Measurements from ENCODE around the gene MED22. TPM values are rescaled to one million over a fixed set of nuclear protein-coding genes. Genes with fewer than 3 reads are reported as not detected.

Gene MED22
- total RNA-seq, 5 donors from 2014 or later (not counting 1 experiment from before 2014, with no cell fraction given), result 25.9 to 44.8 (median 40.7) TPM

DNA sequence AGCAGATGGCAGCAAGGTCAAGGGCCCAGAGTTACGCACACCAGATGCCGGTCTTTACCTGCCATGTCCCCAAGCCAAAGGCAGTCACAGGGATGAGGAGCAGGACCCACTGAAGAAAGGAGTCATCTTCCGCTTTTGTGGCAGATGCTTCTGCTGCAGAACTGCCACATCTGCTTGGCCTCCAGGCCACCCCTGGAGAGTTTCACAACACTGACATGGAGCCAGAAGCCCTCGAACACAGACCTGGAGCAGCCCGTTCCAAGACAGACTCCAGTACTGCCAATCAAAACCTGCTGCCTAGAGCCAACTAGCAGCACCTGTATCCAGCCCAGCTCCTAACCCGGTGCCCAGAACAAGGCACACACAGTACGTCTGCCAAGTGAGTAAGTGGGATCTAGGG lies 6.8 kb upstream of the MED22 start:
- Mint-ChIP-seq H3K9me3 (no peaks in the 10 kb centered on the region), H3K4me1 (peaks cover 25 to 51% (median 50%) of the 10 kb centered on the region in 3 donors), H3K27ac (no peak overlapping the region), H3K27me3 (no peaks in the 10 kb centered on the region), H3K4me3 (peak overlapping the region; percentile 82 to 87 (median 84)), H3K36me3 (peaks cover 26% of the 10 kb centered on the region)
- H3K9me3 ChIP-seq, result no peaks in the 10 kb centered on the region
- no peak overlapping the region for H3K27ac ChIP-seq (ENCODE audit: low read length)
- peaks cover 9 to 49% of the 10 kb centered on the region in 2 experiments for H3K4me1 ChIP-seq (ENCODE audit: control insufficient read depth in 1 of 2, extremely low read depth in 1 of 2, insufficient read depth in 2 of 2, low read length in 2 of 2)
- no peak overlapping the region for H3K4me3 ChIP-seq (ENCODE audit: control insufficient read depth in 1 of 2, extremely low read depth in 1 of 2, low read length in 1 of 2)
- peaks cover 18 to 65% of the 10 kb centered on the region in 2 donors for H3K36me3 ChIP-seq (ENCODE audit: control insufficient read depth in 2 of 2, extremely low read depth in 1 of 2, insufficient read depth in 1 of 2, low read length in 1 of 2)
- no peaks in the 10 kb centered on the region for H3K27me3 ChIP-seq (replicated peaks in 1 of 2; ENCODE audit: control insufficient read depth in 2 of 2, extremely low read depth in 1 of 2, insufficient read depth in 2 of 2, low read length in 1 of 2)
- 90% methylated on average over 6 of the region's 7 CpGs for WGBS (ENCODE audit: insufficient coverage)
- DNase-seq (no peak), ATAC-seq (replicated peaks in 1 of 4) (no peak)
- ChIA-PET POLR2A (interaction anchor here in 1 of 2 donors (1.4 kb wide), 1 partner anchor 9 kb away, joined by 3 read pairs; no protein-coding TSS in a partner anchor), CTCF (no interaction called here)

DNA sequence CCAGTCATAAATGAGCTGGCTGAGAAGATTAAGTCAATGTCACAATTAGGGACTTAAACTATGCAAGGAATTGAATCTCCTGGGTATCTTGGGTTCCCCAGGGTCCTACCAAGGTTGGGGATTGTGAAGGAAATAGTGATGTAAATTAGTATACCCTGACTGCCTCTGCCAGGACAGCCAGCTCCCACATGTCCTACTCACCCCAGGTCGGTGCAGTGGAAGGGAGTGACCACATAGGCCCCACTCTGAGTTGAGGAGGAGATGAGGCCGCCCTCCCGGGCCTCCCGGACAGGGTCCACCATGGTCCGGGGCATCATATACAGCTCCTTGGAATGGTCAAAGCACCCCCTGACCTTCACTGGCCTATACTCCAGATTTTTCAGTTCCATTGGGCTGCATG lies 5.6 kb upstream of the MED22 start:
- no peaks in the 10 kb centered on the region for H3K9me3 ChIP-seq
- Mint-ChIP-seq H3K36me3 (peaks cover 37% of the 10 kb centered on the region), H3K4me3 (peak overlapping the region in 1 of 3 donors; percentile 33), H3K4me1 (peaks cover 31 to 56% (median 54%) of the 10 kb centered on the region in 3 donors), H3K27me3 (no peaks in the 10 kb centered on the region), H3K27ac (no peak overlapping the region), H3K9me3 (no peaks in the 10 kb centered on the region)
- H3K36me3 ChIP-seq (ENCODE audit: control insufficient read depth in 2 of 2, extremely low read depth in 1 of 2, insufficient read depth in 1 of 2, low read length in 1 of 2), result peaks cover 14 to 65% of the 10 kb centered on the region in 2 donors
- 100% methylated on average over 1 of the region's 5 CpGs for WGBS (ENCODE audit: insufficient coverage)
- DNase-seq, result no peak
- ATAC-seq (replicated peaks in 1 of 4), result no peak
- H3K27ac ChIP-seq (ENCODE audit: low read length), result no peak overlapping the region
- CTCF ChIA-PET, result no interaction called here
- H3K4me3 ChIP-seq (ENCODE audit: control insufficient read depth in 1 of 2, extremely low read depth in 1 of 2, low read length in 1 of 2), result no peak overlapping the region
- POLR2A ChIA-PET, result interaction anchor here in 1 of 2 donors (0.7 kb wide), 1 partner anchor 106 kb away, joined by 7 read pairs; no protein-coding TSS in a partner anchor
- no peaks in the 10 kb centered on the region for H3K27me3 ChIP-seq (replicated peaks in 1 of 2; ENCODE audit: control insufficient read depth in 2 of 2, extremely low read depth in 1 of 2, insufficient read depth in 2 of 2, low read length in 1 of 2)
- peaks cover 18 to 49% of the 10 kb centered on the region in 2 experiments for H3K4me1 ChIP-seq (ENCODE audit: control insufficient read depth in 1 of 2, extremely low read depth in 1 of 2, insufficient read depth in 2 of 2, low read length in 2 of 2)

DNA sequence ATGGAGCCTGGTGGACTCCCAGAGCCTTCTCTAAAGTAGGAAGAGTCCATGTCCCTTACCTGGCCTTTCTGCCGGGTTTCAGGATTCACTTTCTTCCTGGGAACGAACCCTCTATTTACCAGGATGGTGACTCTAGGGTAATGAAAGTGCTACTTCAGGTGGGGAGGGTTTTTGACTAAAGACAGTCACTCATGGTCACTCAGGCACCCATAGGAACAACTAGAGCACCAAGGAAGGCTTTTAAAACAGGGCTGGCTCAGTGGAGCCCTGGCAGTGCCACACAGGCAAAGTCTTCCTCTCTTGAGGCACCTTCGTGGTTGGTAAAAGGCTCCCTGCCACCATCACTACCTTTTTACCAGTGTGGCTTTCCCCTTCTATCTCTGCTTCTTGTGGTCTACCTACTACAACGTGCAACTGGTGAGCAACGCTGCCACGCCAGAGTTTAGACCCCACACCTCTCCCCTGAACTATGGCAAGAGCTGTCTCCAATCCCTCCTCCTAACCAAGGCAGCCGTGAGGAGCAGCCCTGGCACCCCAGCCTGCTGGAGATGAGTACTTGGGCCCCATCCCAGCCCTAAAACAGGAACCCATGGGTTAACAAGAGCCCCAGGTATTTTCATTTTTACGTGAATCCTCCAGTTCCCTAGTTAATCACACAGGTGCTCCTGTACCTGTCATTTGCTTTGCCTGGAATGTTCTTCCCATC lies 4.9 kb upstream of the MED22 start:
- POLR2A ChIA-PET, result interaction anchor here in 1 of 2 donors (0.7 kb wide), 1 partner anchor 106 kb away, joined by 7 read pairs; no protein-coding TSS in a partner anchor
- peaks cover 31 to 54% (median 53%) of the 10 kb centered on the region in 3 donors for H3K4me1 Mint-ChIP-seq
- peaks cover 14 to 59% of the 10 kb centered on the region in 2 donors for H3K36me3 ChIP-seq (ENCODE audit: control insufficient read depth in 2 of 2, extremely low read depth in 1 of 2, insufficient read depth in 1 of 2, low read length in 1 of 2)

GRCh38 chr9:133351908-133352634 lies 4.1 kb upstream of the MED22 start:
- peaks cover 39% of the 10 kb centered on the region for H3K36me3 Mint-ChIP-seq
- peaks cover 32 to 49% (median 48%) of the 10 kb centered on the region in 3 donors for H3K4me1 Mint-ChIP-seq
- ChIA-PET CTCF (interaction anchor here in 1 of 2 donors (0.8 to 2.8 kb wide), 2 partner anchors 18 to 22 kb away, joined by 4 to 11 read pairs; no protein-coding TSS in a partner anchor), POLR2A (interaction anchor here in 1 of 2 donors (0.7 kb wide), 1 partner anchor 17 kb away, joined by 4 read pairs; no protein-coding TSS in a partner anchor)
- peaks cover 0 to 3% of the 10 kb centered on the region in 2 experiments for H3K27me3 ChIP-seq (replicated peaks in 1 of 2; ENCODE audit: control insufficient read depth in 2 of 2, extremely low read depth in 1 of 2, insufficient read depth in 2 of 2, low read length in 1 of 2)
- peak in 1 of 35 experiments; percentile 41 for DNase-seq
- H3K4me3 Mint-ChIP-seq, result no peak overlapping the region
- H3K9me3 Mint-ChIP-seq, result no peaks in the 10 kb centered on the region
- H3K27ac ChIP-seq (ENCODE audit: low read length), result no peak overlapping the region
- no peak overlapping the region for H3K4me3 ChIP-seq (ENCODE audit: control insufficient read depth in 1 of 2, extremely low read depth in 1 of 2, low read length in 1 of 2)
- H3K4me1 ChIP-seq (ENCODE audit: control insufficient read depth in 1 of 2, extremely low read depth in 1 of 2, insufficient read depth in 2 of 2, low read length in 2 of 2), result peaks cover 14 to 40% of the 10 kb centered on the region in 2 experiments
- no peaks in the 10 kb centered on the region for H3K9me3 ChIP-seq
- ATAC-seq (replicated peaks in 1 of 4), result no peak
- H3K27me3 Mint-ChIP-seq, result no peaks in the 10 kb centered on the region
- H3K36me3 ChIP-seq (ENCODE audit: control insufficient read depth in 2 of 2, extremely low read depth in 1 of 2, insufficient read depth in 1 of 2, low read length in 1 of 2), result peaks cover 14 to 55% of the 10 kb centered on the region in 2 donors
- H3K27ac Mint-ChIP-seq, result no peak overlapping the region
- 80% methylated on average over 9 of the region's 14 CpGs for WGBS (ENCODE audit: insufficient coverage)

More for the DNA sequence above, 4.9 kb upstream of the MED22 start:
- H3K27ac Mint-ChIP-seq, result no peak overlapping the region
- no peaks in the 10 kb centered on the region for H3K9me3 Mint-ChIP-seq
- H3K27me3 Mint-ChIP-seq, result no peaks in the 10 kb centered on the region
- no peak for ATAC-seq (replicated peaks in 1 of 4)
- WGBS (ENCODE audit: insufficient coverage), result 73% methylated on average over 6 of the region's 8 CpGs
- H3K27me3 ChIP-seq (replicated peaks in 1 of 2; ENCODE audit: control insufficient read depth in 2 of 2, extremely low read depth in 1 of 2, insufficient read depth in 2 of 2, low read length in 1 of 2), result peaks cover 0 to 3% of the 10 kb centered on the region in 2 experiments
- CTCF ChIA-PET, result no interaction called here
- peaks cover 18 to 44% of the 10 kb centered on the region in 2 experiments for H3K4me1 ChIP-seq (ENCODE audit: control insufficient read depth in 1 of 2, extremely low read depth in 1 of 2, insufficient read depth in 2 of 2, low read length in 2 of 2)
- peaks cover 38% of the 10 kb centered on the region for H3K36me3 Mint-ChIP-seq
- no peak for DNase-seq
- H3K4me3 ChIP-seq (ENCODE audit: control insufficient read depth in 1 of 2, extremely low read depth in 1 of 2, low read length in 1 of 2), result no peak overlapping the region
- no peaks in the 10 kb centered on the region for H3K9me3 ChIP-seq
- H3K27ac ChIP-seq (ENCODE audit: low read length), result no peak overlapping the region
- H3K4me3 Mint-ChIP-seq, result no peak overlapping the region

GRCh38 chr9:133351526-133351907 lies 3.6 kb upstream of the MED22 start:
- H3K27ac Mint-ChIP-seq, result peak overlapping the region in 1 of 2 donors; percentile 6
- peaks cover 37 to 52% (median 51%) of the 10 kb centered on the region in 3 donors for H3K4me1 Mint-ChIP-seq
- peaks cover 41% of the 10 kb centered on the region for H3K36me3 Mint-ChIP-seq

More at GRCh38 chr9:133351526-133351907, 3.6 kb upstream of the MED22 start:
- ChIA-PET CTCF (interaction anchor here in 1 of 2 donors (0.8 to 2.8 kb wide), 2 partner anchors 19 to 23 kb away, joined by 4 to 11 read pairs; no protein-coding TSS in a partner anchor), POLR2A (interaction anchor here in 1 of 2 donors (0.7 kb wide), 1 partner anchor 18 kb away, joined by 4 read pairs; no protein-coding TSS in a partner anchor)
- no peak for ATAC-seq (replicated peaks in 1 of 4)
- H3K4me1 ChIP-seq (ENCODE audit: control insufficient read depth in 1 of 2, extremely low read depth in 1 of 2, insufficient read depth in 2 of 2, low read length in 2 of 2), result peaks cover 17 to 42% of the 10 kb centered on the region in 2 experiments
- no peak for DNase-seq
- 100% methylated on average over 1 of the region's 3 CpGs for WGBS (ENCODE audit: insufficient coverage)
- no peak overlapping the region for H3K4me3 ChIP-seq (ENCODE audit: control insufficient read depth in 1 of 2, extremely low read depth in 1 of 2, low read length in 1 of 2)
- peaks cover 14 to 55% of the 10 kb centered on the region in 2 donors for H3K36me3 ChIP-seq (ENCODE audit: control insufficient read depth in 2 of 2, extremely low read depth in 1 of 2, insufficient read depth in 1 of 2, low read length in 1 of 2)
- no peaks in the 10 kb centered on the region for H3K9me3 ChIP-seq
- Mint-ChIP-seq H3K9me3 (no peaks in the 10 kb centered on the region), H3K4me3 (no peak overlapping the region), H3K27me3 (no peaks in the 10 kb centered on the region)
- H3K27me3 ChIP-seq (replicated peaks in 1 of 2; ENCODE audit: control insufficient read depth in 2 of 2, extremely low read depth in 1 of 2, insufficient read depth in 2 of 2, low read length in 1 of 2), result peaks cover 0 to 3% of the 10 kb centered on the region in 2 experiments
- no peak overlapping the region for H3K27ac ChIP-seq (ENCODE audit: low read length)
